GM12878 (cell line): Measurements from ENCODE around the gene PROC.

ENCODE experiments used
- CBFB ChIP-seq: IDR thresholded peaks from 2 replicates; pipeline ENCODE4 v1.6.1; 2016; ENCODE audit warnings: antibody characterized with exemption, low read depth
- CTCF ChIP-seq, 3 experiments: IDR thresholded peaks in 2 of 3; conservative IDR thresholded peaks in 1 of 3; 2 replicates each; pipeline ENCODE4 v1.5.1; 2011; ENCODE audit warnings: low read depth in 3 of 3, low read length in 3 of 3, mild to moderate bottlenecking in 3 of 3, control low read depth in 2 of 3, moderate library complexity in 2 of 3, inconsistent platforms in 1 of 3, mixed read lengths in 1 of 3; ENCODE audit not compliant: control insufficient read depth in 2 of 3, insufficient read depth in 1 of 3; ENCODE audit errors: extremely low read depth in 1 of 3
- EZH2 ChIP-seq: IDR thresholded peaks from 2 replicates; pipeline ENCODE4 v1.6.1; 2012; ENCODE audit warnings: low read depth, mild to moderate bottlenecking, control low read depth, inconsistent platforms, low read length, borderline replicate concordance; ENCODE audit not compliant: control insufficient read depth
- MTA3 ChIP-seq: IDR thresholded peaks from 2 replicates; pipeline ENCODE4 v1.6.1; 2012; ENCODE audit warnings: low read length, inconsistent platforms, borderline replicate concordance
- PKNOX1 ChIP-seq: fragments of 450-650 bp; IDR thresholded peaks from 2 replicates; pipeline ENCODE4 v1.6.1; 2016; ENCODE audit warnings: mild to moderate bottlenecking
- POLR2A ChIP-seq: IDR thresholded peaks from 2 replicates; pipeline ENCODE4 v1.6.1; 2011; ENCODE audit warnings: low read depth, mild to moderate bottlenecking, low read length
- REST ChIP-seq: IDR thresholded peaks from 2 replicates; pipeline ENCODE4 v1.6.1; 2012; ENCODE audit warnings: mild to moderate bottlenecking, low read depth, low read length
- RFX5 ChIP-seq: IDR thresholded peaks from 2 replicates; pipeline ENCODE4 v1.6.1; 2011; ENCODE audit warnings: low read depth, low read length, improper control_type of control experiment
- YY1 ChIP-seq: IDR thresholded peaks from 2 replicates; pipeline ENCODE4 v1.6.1; 2011; ENCODE audit warnings: low read depth, mild to moderate bottlenecking, low read length
- TF ChIP-seq, protein P1 (sequence below): IDR thresholded peaks from 2 replicates; pipeline ENCODE4 v1.6.1; 2011; ENCODE audit warnings: borderline replicate concordance, low read depth, mild to moderate bottlenecking, moderate library complexity, mixed read lengths, low read length; ENCODE audit not compliant: insufficient read depth; ENCODE audit errors: extremely low read length

GRCh38 chr2:127411653-127412369 is 6.4 kb upstream of the PROC start:
- TF ChIP-seq PKNOX1, result no peak
- no peak for TF ChIP-seq CTCF (IDR thresholded peaks at IDR 0.05 in 2 of 3, conservative IDR thresholded peaks at IDR 0.05 in 1 of 3; ENCODE audit: control insufficient read depth in 2 of 3, extremely low read depth in 1 of 3, insufficient read depth in 1 of 3, low read depth in 3 of 3, low read length in 3 of 3)
- no peak for TF ChIP-seq CBFB
- TF ChIP-seq, protein P1, sequence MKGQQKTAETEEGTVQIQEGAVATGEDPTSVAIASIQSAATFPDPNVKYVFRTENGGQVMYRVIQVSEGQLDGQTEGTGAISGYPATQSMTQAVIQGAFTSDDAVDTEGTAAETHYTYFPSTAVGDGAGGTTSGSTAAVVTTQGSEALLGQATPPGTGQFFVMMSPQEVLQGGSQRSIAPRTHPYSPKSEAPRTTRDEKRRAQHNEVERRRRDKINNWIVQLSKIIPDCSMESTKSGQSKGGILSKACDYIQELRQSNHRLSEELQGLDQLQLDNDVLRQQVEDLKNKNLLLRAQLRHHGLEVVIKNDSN, result no peak
- TF ChIP-seq EZH2, result no peak
- no peak for TF ChIP-seq RFX5
- TF ChIP-seq POLR2A, result no peak
- no peak for TF ChIP-seq REST
- no peak for TF ChIP-seq MTA3
- TF ChIP-seq YY1, result no peak
